ENCODE data around the gene GNA12. TPM values are rescaled to one million over a fixed set of nuclear protein-coding genes. Genes with fewer than 3 reads are reported as not detected.

GNA12 gene
- total RNA-seq, 1 donor from 2014 or later, result 34.7 TPM

DNA sequence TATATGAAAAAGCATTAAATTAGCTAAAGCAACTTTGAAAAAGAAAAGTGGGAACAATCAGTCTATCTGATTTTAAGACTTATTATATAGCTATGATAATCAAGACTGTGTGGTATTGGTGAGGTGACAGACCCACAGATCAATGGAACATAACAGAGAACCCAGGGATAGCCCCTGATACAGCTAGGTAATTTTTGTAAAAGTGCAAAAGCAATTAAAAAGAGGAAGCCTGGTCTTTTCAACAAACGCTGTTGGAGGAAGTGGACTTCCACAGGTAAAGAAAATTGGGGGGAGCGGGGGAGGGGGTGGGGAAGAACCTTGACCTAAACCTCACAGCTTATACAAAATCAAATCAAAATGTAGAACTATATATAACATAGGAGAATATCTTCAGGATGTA, 45.4 kb downstream of the GNA12 start:
- H3K27ac ChIP-seq, result no peak overlapping the region
- H3K79me2 ChIP-seq (ENCODE audit: low read depth), result peaks cover 82% of the 10 kb centered on the region
- no peaks in the 10 kb centered on the region for H3K27me3 ChIP-seq
- H3K4me3 ChIP-seq, result no peak overlapping the region
- H3K4me1 ChIP-seq, result peaks cover 17% of the 10 kb centered on the region
- peaks cover 5% of the 10 kb centered on the region for H3K36me3 ChIP-seq
- H2AFZ ChIP-seq (replicated peaks), result no peak overlapping the region
- Mint-ChIP-seq H3K9me3 (peaks cover 16% of the 10 kb centered on the region), H3K27ac (no peak overlapping the region), H3K27me3 (ENCODE audit: insufficient read depth, low read depth) (no peaks in the 10 kb centered on the region), H3K4me1 (peaks cover 19% of the 10 kb centered on the region), H3K4me3 (no peak overlapping the region), H3K36me3 (peaks cover 27% of the 10 kb centered on the region)
- TF ChIP-seq EZH2 (IDR thresholded peaks at IDR 0.05), result no peak
- TF ChIP-seq, protein P1, sequence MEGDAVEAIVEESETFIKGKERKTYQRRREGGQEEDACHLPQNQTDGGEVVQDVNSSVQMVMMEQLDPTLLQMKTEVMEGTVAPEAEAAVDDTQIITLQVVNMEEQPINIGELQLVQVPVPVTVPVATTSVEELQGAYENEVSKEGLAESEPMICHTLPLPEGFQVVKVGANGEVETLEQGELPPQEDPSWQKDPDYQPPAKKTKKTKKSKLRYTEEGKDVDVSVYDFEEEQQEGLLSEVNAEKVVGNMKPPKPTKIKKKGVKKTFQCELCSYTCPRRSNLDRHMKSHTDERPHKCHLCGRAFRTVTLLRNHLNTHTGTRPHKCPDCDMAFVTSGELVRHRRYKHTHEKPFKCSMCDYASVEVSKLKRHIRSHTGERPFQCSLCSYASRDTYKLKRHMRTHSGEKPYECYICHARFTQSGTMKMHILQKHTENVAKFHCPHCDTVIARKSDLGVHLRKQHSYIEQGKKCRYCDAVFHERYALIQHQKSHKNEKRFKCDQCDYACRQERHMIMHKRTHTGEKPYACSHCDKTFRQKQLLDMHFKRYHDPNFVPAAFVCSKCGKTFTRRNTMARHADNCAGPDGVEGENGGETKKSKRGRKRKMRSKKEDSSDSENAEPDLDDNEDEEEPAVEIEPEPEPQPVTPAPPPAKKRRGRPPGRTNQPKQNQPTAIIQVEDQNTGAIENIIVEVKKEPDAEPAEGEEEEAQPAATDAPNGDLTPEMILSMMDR (IDR thresholded peaks at IDR 0.05), result no peak
- no peak for TF ChIP-seq EZH2phosphoT487 (IDR thresholded peaks at IDR 0.05)
- H4K20me1 ChIP-seq (ENCODE audit: low read depth), result peaks cover 15% of the 10 kb centered on the region
- no peak for DNase-seq (ENCODE audit: low spot score)
- H3F3A ChIP-seq (ENCODE audit: low read depth), result peaks cover 8% of the 10 kb centered on the region
- no peak overlapping the region for H3K4me2 ChIP-seq
- no peak overlapping the region for H3K9ac ChIP-seq
- H3K9me3 ChIP-seq (ENCODE audit: low read depth), result no peaks in the 10 kb centered on the region

DNA sequence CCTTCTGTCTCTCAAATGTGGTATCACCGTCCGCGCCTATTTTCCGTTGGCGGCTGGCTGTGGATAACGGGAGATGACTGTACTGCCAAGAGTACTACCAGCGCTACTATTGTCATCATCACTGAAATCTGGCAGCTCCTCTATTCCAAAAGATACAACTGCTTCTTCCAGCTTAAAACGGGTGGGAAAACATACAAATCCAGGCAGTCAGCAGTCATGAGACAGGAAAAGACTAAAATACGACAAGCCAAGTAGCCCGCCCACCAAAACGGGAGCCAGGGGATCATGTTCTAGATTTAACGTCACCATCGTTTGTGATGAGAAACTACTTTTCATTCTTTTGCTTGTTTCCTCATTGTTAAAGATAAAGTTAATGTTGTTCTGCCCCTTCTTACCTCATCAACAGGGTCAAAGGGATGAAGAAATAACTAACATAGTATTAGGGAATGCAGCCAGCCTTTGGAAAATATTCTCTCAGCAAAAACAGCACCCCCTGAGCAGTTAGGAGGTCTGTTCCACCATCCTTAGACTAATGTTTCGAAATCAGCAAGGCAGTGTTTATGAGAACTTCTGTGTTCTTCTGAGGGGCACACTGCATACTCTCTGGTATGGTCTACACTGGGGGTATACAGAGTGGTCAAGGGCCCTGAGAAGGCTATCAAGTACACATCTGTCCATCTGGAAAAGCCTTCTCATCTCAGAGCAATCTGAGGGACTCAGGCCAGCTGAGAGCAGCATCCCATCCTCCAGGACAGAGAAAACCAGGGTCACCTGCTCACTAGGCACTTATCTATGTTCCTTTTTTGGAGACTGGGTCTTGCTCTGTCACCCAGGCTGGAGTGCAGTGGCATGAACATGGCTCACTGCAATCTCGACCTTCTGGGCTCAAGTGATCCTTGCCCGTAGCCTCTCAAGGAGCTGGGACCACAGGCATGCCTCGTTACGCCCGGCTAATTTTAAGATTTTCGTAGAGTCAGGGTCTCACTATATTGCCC, 47.5 kb downstream of the GNA12 start:
- Mint-ChIP-seq H3K27me3 (ENCODE audit: insufficient read depth, low read depth) (no peaks in the 10 kb centered on the region), H3K36me3 (peaks cover 36% of the 10 kb centered on the region), H3K27ac (no peak overlapping the region), H3K4me3 (no peak overlapping the region), H3K4me1 (peaks cover 2% of the 10 kb centered on the region), H3K9me3 (peaks cover 15% of the 10 kb centered on the region)
- no peak for TF ChIP-seq EZH2phosphoT487 (IDR thresholded peaks at IDR 0.05)
- TF ChIP-seq, protein P1 (IDR thresholded peaks at IDR 0.05), result no peak
- TF ChIP-seq EZH2 (IDR thresholded peaks at IDR 0.05), result no peak
- Histone ChIP-seq H3K9ac (no peak overlapping the region), H3F3A (ENCODE audit: low read depth) (no peaks in the 10 kb centered on the region), H3K4me2 (no peak overlapping the region), H3K4me1 (no peaks in the 10 kb centered on the region), H3K9me3 (ENCODE audit: low read depth) (no peaks in the 10 kb centered on the region), H3K27me3 (no peaks in the 10 kb centered on the region), H3K79me2 (ENCODE audit: low read depth) (peaks cover 62% of the 10 kb centered on the region), H3K27ac (no peak overlapping the region), H3K36me3 (peaks cover 5% of the 10 kb centered on the region), H2AFZ (replicated peaks) (no peak overlapping the region), H4K20me1 (ENCODE audit: low read depth) (no peaks in the 10 kb centered on the region), H3K4me3 (no peak overlapping the region)
- DNase-seq (ENCODE audit: low spot score), result no peak

DNA sequence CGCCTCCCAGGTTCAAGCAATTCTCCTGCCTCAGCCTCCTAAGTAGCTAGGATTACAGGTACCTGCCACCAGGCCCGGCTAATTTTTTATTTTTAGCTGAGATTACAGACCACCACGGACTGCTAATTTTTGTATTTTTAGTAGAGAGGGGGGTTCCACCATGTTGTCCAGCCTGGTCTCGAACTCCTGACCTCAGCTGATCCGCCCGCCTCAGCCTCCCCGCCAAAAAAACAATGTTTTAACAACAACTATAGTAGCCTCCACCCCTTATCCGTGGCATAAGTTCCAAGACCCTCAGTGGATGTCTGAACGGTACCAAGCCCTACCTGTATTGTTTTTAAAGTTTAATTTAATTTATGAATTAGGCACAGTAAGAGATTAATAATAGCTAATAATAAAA, 48.2 kb downstream of the GNA12 start:
- Histone ChIP-seq H3K4me1 (no peaks in the 10 kb centered on the region), H3K4me3 (no peak overlapping the region), H3K36me3 (peaks cover 5% of the 10 kb centered on the region), H3K27me3 (no peaks in the 10 kb centered on the region), H3K4me2 (no peak overlapping the region), H2AFZ (replicated peaks) (no peak overlapping the region), H3K27ac (no peak overlapping the region), H3K9me3 (ENCODE audit: low read depth) (no peaks in the 10 kb centered on the region), H3K79me2 (ENCODE audit: low read depth) (peaks cover 55% of the 10 kb centered on the region), H3F3A (ENCODE audit: low read depth) (no peaks in the 10 kb centered on the region), H4K20me1 (ENCODE audit: low read depth) (no peaks in the 10 kb centered on the region), H3K9ac (no peak overlapping the region)
- no peak overlapping the region for H3K4me3 Mint-ChIP-seq
- H3K27ac Mint-ChIP-seq, result no peak overlapping the region
- DNase-seq (ENCODE audit: low spot score), result no peak
- H3K27me3 Mint-ChIP-seq (ENCODE audit: insufficient read depth, low read depth), result no peaks in the 10 kb centered on the region
- peaks cover 37% of the 10 kb centered on the region for H3K36me3 Mint-ChIP-seq
- H3K9me3 Mint-ChIP-seq, result peaks cover 8% of the 10 kb centered on the region
- TF ChIP-seq EZH2phosphoT487 (IDR thresholded peaks at IDR 0.05) (no peak), EZH2 (IDR thresholded peaks at IDR 0.05) (no peak)
- TF ChIP-seq, protein P1 (IDR thresholded peaks at IDR 0.05), result no peak
- no peaks in the 10 kb centered on the region for H3K4me1 Mint-ChIP-seq

All from neural progenitor cell (in vitro differentiated cells).